WTC11 (cell line): ENCODE data around the gene MSH3.

Experiments used
- CREM ChIP-seq: sonication (generic); formaldehyde crosslinking; IDR thresholded peaks from 2 replicates; pipeline ENCODE4 v1.8.1; 2022; ENCODE audit warnings: mild to moderate bottlenecking, missing genetic modification reagents, moderate library complexity
- NFE2L1 ChIP-seq: sonication (generic); formaldehyde crosslinking; IDR thresholded peaks from 2 replicates; pipeline ENCODE4 v1.8.1; 2023; ENCODE audit warnings: missing genetic modification reagents
- ZNF121 ChIP-seq: sonication (generic); formaldehyde crosslinking; IDR thresholded peaks from 2 replicates; pipeline ENCODE4 v1.8.0; 2023; ENCODE audit warnings: missing genetic modification reagents
- ZNF138 ChIP-seq: sonication (generic); formaldehyde crosslinking; conservative IDR thresholded peaks from 2 replicates; pipeline ENCODE4 v1.8.1; 2022; ENCODE audit warnings: mild to moderate bottlenecking, moderate library complexity, missing genetic modification reagents
- TF ChIP-seq, protein P1 (sequence below): fragments of 200-600 bp; IDR thresholded peaks from 2 replicates; pipeline ENCODE4 v1.8.0; 2022; ENCODE audit warnings: antibody characterized with exemption
- TF ChIP-seq, protein P2 (sequence below): sonication (generic); formaldehyde crosslinking; IDR thresholded peaks from 2 replicates; pipeline ENCODE4 v1.8.0; 2022; ENCODE audit warnings: mild to moderate bottlenecking, missing genetic modification reagents
- TF ChIP-seq, protein P3 (sequence below): sonication (generic); formaldehyde crosslinking; IDR thresholded peaks from 2 replicates; pipeline ENCODE4 v1.8.0; 2023; ENCODE audit warnings: missing genetic modification reagents, mild to moderate bottlenecking, borderline replicate concordance
- TF ChIP-seq, protein P4 (sequence below): sonication (generic); formaldehyde crosslinking; IDR thresholded peaks from 2 replicates; pipeline ENCODE4 v1.8.1; 2022; ENCODE audit warnings: mild to moderate bottlenecking, moderate library complexity, missing genetic modification reagents

DNA sequence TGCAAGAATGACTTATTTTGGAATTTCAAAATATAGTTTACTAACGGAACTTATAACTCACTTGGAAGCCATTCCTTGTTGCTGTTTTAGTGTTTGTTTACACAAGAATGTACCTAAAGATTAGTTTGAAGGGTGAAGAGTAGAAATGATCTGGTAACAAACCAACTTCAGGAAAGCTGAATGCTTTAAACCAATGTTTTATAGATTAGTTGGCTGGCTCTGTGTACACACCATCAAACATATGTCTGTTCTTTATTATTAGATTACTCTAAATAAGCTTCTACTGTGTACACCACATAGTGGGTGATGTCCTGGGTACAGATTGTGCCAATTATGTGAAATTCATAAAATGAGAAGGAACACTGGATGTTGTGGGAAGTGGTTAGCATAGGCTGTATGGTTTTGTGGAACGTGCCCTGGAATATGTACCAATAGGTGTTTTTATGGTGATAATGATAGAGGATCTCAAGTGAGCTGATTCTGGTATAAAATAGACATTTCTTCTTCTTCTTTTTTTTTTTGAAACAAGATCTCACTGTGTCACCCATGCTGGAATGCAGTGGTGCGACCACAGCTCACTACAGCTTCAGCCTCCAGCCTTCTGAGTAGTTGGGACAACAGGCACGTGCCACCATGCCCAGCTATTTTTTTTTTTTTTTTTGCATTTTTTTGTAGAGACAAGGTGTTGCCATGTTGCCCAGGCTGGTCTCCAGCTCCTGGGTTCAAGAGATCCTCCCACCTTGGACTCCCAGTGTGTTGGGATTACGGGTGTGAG, 109.6 kb downstream of the MSH3 start:
- TF ChIP-seq, protein P1, sequence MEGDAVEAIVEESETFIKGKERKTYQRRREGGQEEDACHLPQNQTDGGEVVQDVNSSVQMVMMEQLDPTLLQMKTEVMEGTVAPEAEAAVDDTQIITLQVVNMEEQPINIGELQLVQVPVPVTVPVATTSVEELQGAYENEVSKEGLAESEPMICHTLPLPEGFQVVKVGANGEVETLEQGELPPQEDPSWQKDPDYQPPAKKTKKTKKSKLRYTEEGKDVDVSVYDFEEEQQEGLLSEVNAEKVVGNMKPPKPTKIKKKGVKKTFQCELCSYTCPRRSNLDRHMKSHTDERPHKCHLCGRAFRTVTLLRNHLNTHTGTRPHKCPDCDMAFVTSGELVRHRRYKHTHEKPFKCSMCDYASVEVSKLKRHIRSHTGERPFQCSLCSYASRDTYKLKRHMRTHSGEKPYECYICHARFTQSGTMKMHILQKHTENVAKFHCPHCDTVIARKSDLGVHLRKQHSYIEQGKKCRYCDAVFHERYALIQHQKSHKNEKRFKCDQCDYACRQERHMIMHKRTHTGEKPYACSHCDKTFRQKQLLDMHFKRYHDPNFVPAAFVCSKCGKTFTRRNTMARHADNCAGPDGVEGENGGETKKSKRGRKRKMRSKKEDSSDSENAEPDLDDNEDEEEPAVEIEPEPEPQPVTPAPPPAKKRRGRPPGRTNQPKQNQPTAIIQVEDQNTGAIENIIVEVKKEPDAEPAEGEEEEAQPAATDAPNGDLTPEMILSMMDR, result no peak
- no peak for TF ChIP-seq NFE2L1 (CRISPR knock-in tag)
- TF ChIP-seq, protein P2, sequence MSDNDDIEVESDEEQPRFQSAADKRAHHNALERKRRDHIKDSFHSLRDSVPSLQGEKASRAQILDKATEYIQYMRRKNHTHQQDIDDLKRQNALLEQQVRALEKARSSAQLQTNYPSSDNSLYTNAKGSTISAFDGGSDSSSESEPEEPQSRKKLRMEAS, result no peak
- no peak for TF ChIP-seq ZNF138 (CRISPR knock-in tag)
- TF ChIP-seq ZNF121 (CRISPR knock-in tag), result no peak
- no peak for TF ChIP-seq CREM
- TF ChIP-seq, protein P3, sequence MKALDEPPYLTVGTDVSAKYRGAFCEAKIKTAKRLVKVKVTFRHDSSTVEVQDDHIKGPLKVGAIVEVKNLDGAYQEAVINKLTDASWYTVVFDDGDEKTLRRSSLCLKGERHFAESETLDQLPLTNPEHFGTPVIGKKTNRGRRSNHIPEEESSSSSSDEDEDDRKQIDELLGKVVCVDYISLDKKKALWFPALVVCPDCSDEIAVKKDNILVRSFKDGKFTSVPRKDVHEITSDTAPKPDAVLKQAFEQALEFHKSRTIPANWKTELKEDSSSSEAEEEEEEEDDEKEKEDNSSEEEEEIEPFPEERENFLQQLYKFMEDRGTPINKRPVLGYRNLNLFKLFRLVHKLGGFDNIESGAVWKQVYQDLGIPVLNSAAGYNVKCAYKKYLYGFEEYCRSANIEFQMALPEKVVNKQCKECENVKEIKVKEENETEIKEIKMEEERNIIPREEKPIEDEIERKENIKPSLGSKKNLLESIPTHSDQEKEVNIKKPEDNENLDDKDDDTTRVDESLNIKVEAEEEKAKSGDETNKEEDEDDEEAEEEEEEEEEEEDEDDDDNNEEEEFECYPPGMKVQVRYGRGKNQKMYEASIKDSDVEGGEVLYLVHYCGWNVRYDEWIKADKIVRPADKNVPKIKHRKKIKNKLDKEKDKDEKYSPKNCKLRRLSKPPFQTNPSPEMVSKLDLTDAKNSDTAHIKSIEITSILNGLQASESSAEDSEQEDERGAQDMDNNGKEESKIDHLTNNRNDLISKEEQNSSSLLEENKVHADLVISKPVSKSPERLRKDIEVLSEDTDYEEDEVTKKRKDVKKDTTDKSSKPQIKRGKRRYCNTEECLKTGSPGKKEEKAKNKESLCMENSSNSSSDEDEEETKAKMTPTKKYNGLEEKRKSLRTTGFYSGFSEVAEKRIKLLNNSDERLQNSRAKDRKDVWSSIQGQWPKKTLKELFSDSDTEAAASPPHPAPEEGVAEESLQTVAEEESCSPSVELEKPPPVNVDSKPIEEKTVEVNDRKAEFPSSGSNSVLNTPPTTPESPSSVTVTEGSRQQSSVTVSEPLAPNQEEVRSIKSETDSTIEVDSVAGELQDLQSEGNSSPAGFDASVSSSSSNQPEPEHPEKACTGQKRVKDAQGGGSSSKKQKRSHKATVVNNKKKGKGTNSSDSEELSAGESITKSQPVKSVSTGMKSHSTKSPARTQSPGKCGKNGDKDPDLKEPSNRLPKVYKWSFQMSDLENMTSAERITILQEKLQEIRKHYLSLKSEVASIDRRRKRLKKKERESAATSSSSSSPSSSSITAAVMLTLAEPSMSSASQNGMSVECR (CRISPR knock-in tag), result no peak
- TF ChIP-seq, protein P4, sequence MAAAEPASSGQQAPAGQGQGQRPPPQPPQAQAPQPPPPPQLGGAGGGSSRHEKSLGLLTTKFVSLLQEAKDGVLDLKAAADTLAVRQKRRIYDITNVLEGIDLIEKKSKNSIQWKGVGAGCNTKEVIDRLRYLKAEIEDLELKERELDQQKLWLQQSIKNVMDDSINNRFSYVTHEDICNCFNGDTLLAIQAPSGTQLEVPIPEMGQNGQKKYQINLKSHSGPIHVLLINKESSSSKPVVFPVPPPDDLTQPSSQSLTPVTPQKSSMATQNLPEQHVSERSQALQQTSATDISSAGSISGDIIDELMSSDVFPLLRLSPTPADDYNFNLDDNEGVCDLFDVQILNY (CRISPR knock-in tag), result no peak
